Activated naive CD4-positive, alpha-beta T cell treated with anti-CD3 and anti-CD28 coated beads, Interleukin-2, amount 10 ng/mL, durations not matched to agents 7 days and 5 days (primary cell): ENCODE data around the gene SETBP1.

Source experiments
- CTCF ChIA-PET: fragments of 350-600 bp; sonication (Branson Sonifier 250); formaldehyde crosslinking; loops from one replicate; lab custom pipeline; 2021; ENCODE audit warnings: antibody characterized with exemption; lab: Charles Lee
- DNase-seq: peaks from one replicate; pipeline ENCODE4 v3.0.0-alpha.2; 2020
- H3K27ac Mint-ChIP-seq: one replicate; pipeline ENCODE4 v1.8.0; 2021; ENCODE audit warnings: mild to moderate bottlenecking, moderate library complexity, mixed read lengths
- H3K27me3 Mint-ChIP-seq: one replicate; pipeline ENCODE4 v1.8.0; 2021; ENCODE audit warnings: mild to moderate bottlenecking, mixed read lengths
- H3K36me3 Mint-ChIP-seq: one replicate; pipeline ENCODE4 v1.8.0; 2021; ENCODE audit warnings: mixed read lengths
- H3K4me1 Mint-ChIP-seq: one replicate; pipeline ENCODE4 v1.8.0; 2021; ENCODE audit warnings: mixed read lengths
- H3K4me3 Mint-ChIP-seq: one replicate; pipeline ENCODE4 v1.8.0; 2021; ENCODE audit warnings: mild to moderate bottlenecking, moderate library complexity, mixed read lengths
- H3K9me3 Mint-ChIP-seq: one replicate; pipeline ENCODE4 v1.8.0; 2021; ENCODE audit warnings: mixed read lengths

Gene SETBP1

DNA sequence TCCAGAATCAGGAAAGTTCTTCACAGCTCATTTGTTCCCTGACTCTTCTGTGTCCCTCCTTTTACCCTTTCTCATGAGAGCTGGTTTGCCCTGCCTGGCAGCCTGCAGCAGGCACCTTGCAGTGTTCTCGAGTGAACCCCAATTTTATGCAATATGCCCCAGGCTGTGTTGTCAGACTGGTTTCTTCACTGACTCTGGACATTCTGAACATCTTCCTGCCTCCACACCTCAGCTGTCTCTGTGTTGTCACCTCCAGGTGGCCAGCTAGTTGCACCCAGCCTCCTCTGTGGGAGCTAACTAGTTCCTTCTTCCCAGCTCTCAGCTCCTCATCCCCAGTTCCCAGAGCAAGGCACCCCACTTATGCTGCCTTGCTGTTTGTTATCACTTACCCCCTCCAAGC, 5.5 kb downstream of the SETBP1 start:
- DNase-seq, result no peak
- CTCF ChIA-PET, result interaction anchor here (0.6 to 0.8 kb wide), 2 partner anchors 96 to 150 kb away, joined by 3 read pairs; no protein-coding TSS in a partner anchor
- H3K27ac Mint-ChIP-seq, result no peak overlapping the region
- H3K4me1 Mint-ChIP-seq, result peaks cover 4% of the 10 kb centered on the region
- peaks cover 1% of the 10 kb centered on the region for H3K36me3 Mint-ChIP-seq
- H3K27me3 Mint-ChIP-seq, result peaks cover 48% of the 10 kb centered on the region
- H3K9me3 Mint-ChIP-seq, result no peaks in the 10 kb centered on the region
- H3K4me3 Mint-ChIP-seq, result no peak overlapping the region

GRCh38 chr18:44687421-44687820, 6.7 kb downstream of the SETBP1 start:
- H3K4me1 Mint-ChIP-seq, result peaks cover 4% of the 10 kb centered on the region
- DNase-seq, result no peak
- CTCF ChIA-PET, result no interaction called here
- H3K27me3 Mint-ChIP-seq, result peaks cover 58% of the 10 kb centered on the region
- H3K9me3 Mint-ChIP-seq, result no peaks in the 10 kb centered on the region
- no peak overlapping the region for H3K4me3 Mint-ChIP-seq
- H3K36me3 Mint-ChIP-seq, result no peaks in the 10 kb centered on the region
- H3K27ac Mint-ChIP-seq, result no peak overlapping the region

DNA sequence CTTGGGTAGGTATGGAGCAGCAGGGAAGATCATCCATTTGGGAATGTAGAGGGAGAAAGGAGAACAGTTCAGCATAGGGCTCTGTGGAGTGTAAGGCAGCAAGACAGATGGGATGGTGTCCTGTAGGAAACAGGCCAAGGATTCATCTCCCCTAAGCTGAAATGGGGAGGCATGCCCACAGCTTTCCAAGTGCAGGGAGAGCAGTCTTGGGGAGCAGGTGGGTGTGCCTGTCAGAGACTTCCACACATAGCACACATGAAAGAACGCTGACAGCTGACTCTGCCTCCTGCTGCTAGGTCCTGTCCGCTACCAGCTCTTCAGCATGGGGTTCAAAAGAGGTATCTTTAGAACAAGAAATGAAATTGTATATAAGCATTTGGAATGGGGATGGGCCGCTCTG, 9.0 kb downstream of the SETBP1 start:
- CTCF ChIA-PET, result no interaction called here
- Mint-ChIP-seq H3K27ac (no peak overlapping the region), H3K36me3 (no peaks in the 10 kb centered on the region), H3K4me3 (no peak overlapping the region), H3K27me3 (peaks cover 79% of the 10 kb centered on the region), H3K4me1 (peaks cover 4% of the 10 kb centered on the region), H3K9me3 (no peaks in the 10 kb centered on the region)
- DNase-seq, result no peak

DNA sequence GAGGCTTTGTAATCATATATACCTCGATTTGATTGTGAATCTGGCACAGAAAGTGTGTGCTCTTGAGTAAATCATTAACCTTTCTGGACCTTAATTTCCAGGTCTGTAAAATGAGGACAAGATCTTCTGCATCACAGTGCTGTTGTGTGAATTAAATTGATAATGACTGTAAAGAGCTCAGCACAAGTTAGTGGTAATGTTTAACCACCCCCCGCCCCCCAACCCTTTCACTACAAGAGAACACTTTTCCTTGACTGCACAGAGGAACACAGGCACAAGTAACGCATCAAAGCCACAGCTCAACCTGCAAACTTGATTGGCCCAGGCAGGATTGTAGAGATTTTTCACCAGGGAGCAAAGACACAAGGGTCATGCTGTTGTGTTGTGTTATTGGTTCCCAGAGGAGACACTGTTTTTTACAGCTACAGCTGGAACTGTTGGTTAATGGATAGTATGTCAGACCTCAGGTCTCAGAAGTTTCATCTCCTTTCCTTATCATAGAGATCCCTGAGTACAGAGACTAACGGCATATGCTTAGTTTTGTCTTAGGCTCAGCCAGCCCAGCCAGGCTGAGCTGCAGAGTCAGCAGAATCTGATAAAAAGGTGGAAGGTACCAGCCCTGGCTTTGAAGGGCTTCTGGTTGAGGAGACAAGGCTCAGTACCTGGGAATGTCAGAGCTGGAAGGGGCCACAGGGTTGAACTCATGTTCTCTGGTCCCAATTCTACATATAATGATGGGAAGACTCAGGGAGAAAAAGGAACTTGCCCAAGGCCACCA, 10.6 kb downstream of the SETBP1 start:
- H3K9me3 Mint-ChIP-seq, result no peaks in the 10 kb centered on the region
- no peaks in the 10 kb centered on the region for H3K36me3 Mint-ChIP-seq
- no peak overlapping the region for H3K4me3 Mint-ChIP-seq
- no peak for DNase-seq
- no peak overlapping the region for H3K27ac Mint-ChIP-seq
- peaks cover 79% of the 10 kb centered on the region for H3K27me3 Mint-ChIP-seq
- peaks cover 4% of the 10 kb centered on the region for H3K4me1 Mint-ChIP-seq
- CTCF ChIA-PET, result no interaction called here

GRCh38 chr18:44693030-44693784, 12.5 kb downstream of the SETBP1 start:
- DNase-seq, result no peak
- H3K4me3 Mint-ChIP-seq, result no peak overlapping the region
- H3K27ac Mint-ChIP-seq, result no peak overlapping the region
- no peaks in the 10 kb centered on the region for H3K9me3 Mint-ChIP-seq
- H3K4me1 Mint-ChIP-seq, result peaks cover 2% of the 10 kb centered on the region
- CTCF ChIA-PET, result no interaction called here
- H3K27me3 Mint-ChIP-seq, result peaks cover 77% of the 10 kb centered on the region
- no peaks in the 10 kb centered on the region for H3K36me3 Mint-ChIP-seq

- DNase-seq, result no peak
- CTCF ChIA-PET, result no interaction called here
- Mint-ChIP-seq H3K27me3 (peaks cover 79% of the 10 kb centered on the region), H3K9me3 (no peaks in the 10 kb centered on the region), H3K36me3 (no peaks in the 10 kb centered on the region), H3K4me3 (no peak overlapping the region), H3K4me1 (peaks cover 5% of the 10 kb centered on the region), H3K27ac (no peak overlapping the region)
Observed at GRCh38 chr18:44695503-44695902, 14.8 kb downstream of the SETBP1 start.

DNA sequence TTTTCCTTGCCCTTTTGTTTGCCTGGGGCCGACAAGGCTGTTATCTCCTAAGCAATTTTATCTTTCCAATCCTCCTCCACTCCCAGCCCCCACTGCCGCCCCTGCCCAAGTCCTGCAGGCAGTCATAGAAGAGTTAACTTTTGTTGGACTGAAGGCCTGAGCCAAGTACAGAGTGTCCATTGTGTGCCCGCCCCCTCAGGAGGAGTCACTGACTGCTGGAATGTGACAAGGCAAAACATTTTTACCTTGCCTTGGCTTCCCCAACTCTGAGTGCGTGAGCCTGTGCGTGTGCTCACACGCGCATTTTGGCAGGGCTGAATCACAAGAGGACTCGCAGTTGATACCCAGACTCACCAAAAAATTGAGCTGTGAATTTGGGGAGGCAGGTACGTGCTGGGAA, 16.2 kb downstream of the SETBP1 start:
- Mint-ChIP-seq H3K4me1 (peaks cover 5% of the 10 kb centered on the region), H3K27ac (no peak overlapping the region), H3K27me3 (peaks cover 82% of the 10 kb centered on the region), H3K36me3 (no peaks in the 10 kb centered on the region), H3K9me3 (no peaks in the 10 kb centered on the region), H3K4me3 (no peak overlapping the region)
- CTCF ChIA-PET, result no interaction called here
- DNase-seq, result no peak

DNA sequence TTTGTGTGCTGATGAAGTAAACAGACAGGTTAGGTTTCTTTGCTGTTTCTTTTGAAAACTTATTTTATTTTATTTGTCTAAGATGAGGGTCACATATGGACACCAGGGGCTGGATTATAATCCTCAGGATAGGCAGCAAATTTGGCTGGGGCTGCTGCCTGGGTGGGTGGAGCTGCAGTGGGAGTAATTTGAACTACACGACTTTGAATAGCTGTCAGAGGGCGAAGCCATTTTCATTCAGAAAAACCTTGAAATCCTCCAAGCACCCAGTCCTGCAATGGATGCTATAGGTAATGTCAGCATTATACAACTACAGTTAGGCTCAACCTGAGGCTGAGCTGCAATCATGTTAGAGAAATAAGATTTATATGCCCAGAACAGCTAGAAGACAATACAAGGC, 16.6 kb downstream of the SETBP1 start:
- Mint-ChIP-seq H3K9me3 (no peaks in the 10 kb centered on the region), H3K4me1 (peaks cover 5% of the 10 kb centered on the region), H3K27ac (no peak overlapping the region), H3K4me3 (no peak overlapping the region), H3K27me3 (peaks cover 80% of the 10 kb centered on the region), H3K36me3 (no peaks in the 10 kb centered on the region)
- no peak for DNase-seq
- CTCF ChIA-PET, result no interaction called here

- CTCF ChIA-PET, result no interaction called here
- no peak overlapping the region for H3K4me3 Mint-ChIP-seq
- no peaks in the 10 kb centered on the region for H3K36me3 Mint-ChIP-seq
- no peak overlapping the region for H3K27ac Mint-ChIP-seq
- no peak for DNase-seq
- peaks cover 5% of the 10 kb centered on the region for H3K4me1 Mint-ChIP-seq
- peaks cover 76% of the 10 kb centered on the region for H3K27me3 Mint-ChIP-seq
- H3K9me3 Mint-ChIP-seq, result no peaks in the 10 kb centered on the region
Observed at GRCh38 chr18:44698518-44698917, 17.8 kb downstream of the SETBP1 start.

DNA sequence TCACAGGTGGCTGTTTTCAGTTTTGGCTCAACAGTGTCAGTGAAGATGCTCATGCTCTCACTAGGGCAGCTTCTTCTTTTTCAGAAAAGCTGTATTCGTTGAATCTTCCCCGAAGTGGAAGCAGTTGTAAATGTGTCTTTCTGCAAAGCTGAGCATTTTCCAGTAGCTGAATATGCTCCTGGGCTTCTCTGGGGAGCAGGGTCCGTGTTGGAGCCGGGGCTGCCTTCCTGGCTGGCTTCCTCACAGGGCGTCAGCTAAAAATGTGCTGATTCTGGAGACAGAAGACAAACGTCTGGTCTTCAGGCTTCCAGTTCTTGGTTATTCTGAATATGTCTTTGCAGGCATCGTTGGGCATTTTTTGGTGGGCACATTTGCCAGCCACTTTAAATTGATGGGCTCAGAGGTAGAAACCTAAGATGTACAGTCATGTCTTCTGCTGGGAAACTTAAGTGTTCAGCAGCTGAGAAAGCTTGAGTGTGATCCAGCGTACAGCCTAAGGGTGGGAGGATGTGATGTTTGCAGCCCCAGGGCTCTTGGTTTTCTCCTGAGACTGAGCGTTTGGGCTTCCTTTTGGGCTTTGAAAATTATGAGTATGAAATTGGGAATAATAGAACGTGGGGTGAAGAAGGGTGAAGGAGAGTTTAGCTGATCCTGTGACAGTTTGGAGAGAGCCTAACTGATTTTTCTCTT, 19.0 kb downstream of the SETBP1 start:
- Mint-ChIP-seq H3K27me3 (peaks cover 75% of the 10 kb centered on the region), H3K4me3 (no peak overlapping the region), H3K9me3 (no peaks in the 10 kb centered on the region), H3K36me3 (no peaks in the 10 kb centered on the region), H3K27ac (no peak overlapping the region), H3K4me1 (peaks cover 5% of the 10 kb centered on the region)
- CTCF ChIA-PET, result no interaction called here
- DNase-seq, result no peak

DNA sequence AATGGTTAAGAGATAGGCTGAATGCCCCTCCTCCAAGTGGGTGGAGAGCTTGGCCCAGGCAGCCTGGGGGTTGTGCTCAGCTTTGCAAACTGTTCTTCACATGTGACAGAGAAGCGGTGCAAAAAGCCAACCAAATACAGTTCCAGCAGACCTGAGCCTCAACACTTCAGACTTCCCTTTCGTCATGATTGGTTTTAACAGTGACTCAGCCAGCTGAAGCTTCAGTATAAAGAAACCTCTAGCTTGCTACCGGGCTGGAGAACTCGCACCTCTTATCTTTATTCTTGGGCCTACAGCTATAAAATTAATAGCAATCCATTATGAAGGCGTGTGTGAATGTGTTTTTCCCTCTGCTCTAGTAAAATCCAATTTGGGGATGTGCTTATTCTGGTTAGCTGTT, 20.0 kb downstream of the SETBP1 start:
- H3K27ac Mint-ChIP-seq, result no peak overlapping the region
- peaks cover 67% of the 10 kb centered on the region for H3K27me3 Mint-ChIP-seq
- H3K4me1 Mint-ChIP-seq, result peaks cover 5% of the 10 kb centered on the region
- CTCF ChIA-PET, result no interaction called here
- no peaks in the 10 kb centered on the region for H3K36me3 Mint-ChIP-seq
- DNase-seq, result no peak
- H3K9me3 Mint-ChIP-seq, result no peaks in the 10 kb centered on the region
- H3K4me3 Mint-ChIP-seq, result no peak overlapping the region

DNA sequence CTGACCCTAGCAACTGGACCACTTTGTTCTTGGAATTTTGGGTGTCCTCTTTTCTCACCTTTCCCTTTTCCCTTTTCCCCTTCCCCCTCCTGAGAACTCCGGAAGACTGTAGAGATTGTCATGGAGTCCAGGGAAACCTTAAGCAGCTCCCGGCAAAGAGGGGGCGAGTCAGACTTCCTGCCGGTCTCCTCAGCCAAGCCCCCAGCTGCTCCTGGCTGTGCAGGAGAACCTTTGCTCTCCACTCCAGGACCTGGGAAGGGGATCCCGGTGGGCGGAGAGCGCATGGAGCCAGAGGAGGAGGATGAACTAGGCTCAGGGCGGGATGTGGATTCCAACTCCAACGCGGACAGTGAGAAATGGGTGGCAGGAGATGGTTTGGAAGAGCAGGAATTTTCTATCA, 20.5 kb downstream of the SETBP1 start:
- peaks cover 67% of the 10 kb centered on the region for H3K27me3 Mint-ChIP-seq
- CTCF ChIA-PET, result no interaction called here
- H3K27ac Mint-ChIP-seq, result no peak overlapping the region
- H3K4me1 Mint-ChIP-seq, result peaks cover 5% of the 10 kb centered on the region
- H3K36me3 Mint-ChIP-seq, result no peaks in the 10 kb centered on the region
- no peaks in the 10 kb centered on the region for H3K9me3 Mint-ChIP-seq
- no peak overlapping the region for H3K4me3 Mint-ChIP-seq
- DNase-seq, result no peak

DNA sequence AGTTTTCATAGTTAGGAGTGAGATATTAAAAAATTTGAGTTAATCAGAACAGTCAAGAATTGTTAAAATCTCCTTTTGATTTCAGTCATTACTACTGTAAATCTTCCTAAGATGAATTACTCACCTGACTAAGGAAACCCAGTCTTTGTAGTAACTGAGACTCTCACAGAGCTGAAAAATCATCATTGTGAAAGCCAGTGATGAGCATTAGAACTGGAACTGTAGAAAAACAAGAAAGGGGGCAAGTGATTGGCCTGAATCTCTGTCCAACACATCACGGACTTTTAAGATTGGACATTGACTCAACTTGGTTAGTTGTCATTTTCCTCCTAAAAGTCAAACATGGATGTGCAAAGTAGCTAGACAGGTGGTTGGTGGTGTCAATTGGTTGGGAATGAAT, 21.9 kb downstream of the SETBP1 start:
- Mint-ChIP-seq H3K27ac (no peak overlapping the region), H3K36me3 (no peaks in the 10 kb centered on the region), H3K27me3 (peaks cover 65% of the 10 kb centered on the region), H3K4me3 (no peak overlapping the region), H3K9me3 (no peaks in the 10 kb centered on the region), H3K4me1 (peaks cover 5% of the 10 kb centered on the region)
- CTCF ChIA-PET, result no interaction called here
- no peak for DNase-seq

GRCh38 chr18:44704135-44704789, 23.6 kb downstream of the SETBP1 start:
- CTCF ChIA-PET, result no interaction called here
- Mint-ChIP-seq H3K36me3 (no peaks in the 10 kb centered on the region), H3K27ac (no peak overlapping the region), H3K4me1 (no peaks in the 10 kb centered on the region), H3K4me3 (no peak overlapping the region), H3K9me3 (no peaks in the 10 kb centered on the region), H3K27me3 (peaks cover 67% of the 10 kb centered on the region)
- DNase-seq, result no peak
